Hepatocyte (in vitro differentiated cells): ENCODE results near the gene DTHD1. TPM values are rescaled to one million over a fixed set of nuclear protein-coding genes. Genes with fewer than 3 reads are reported as not detected.

Experiments used
- DNase-seq: peaks from one replicate; pipeline ENCODE4 v3.0.0-alpha.2; 2016; ENCODE audit warnings: low spot score
- H2AFZ ChIP-seq: fragments of 200-600 bp; sonication (generic); 2 replicates; pipeline ENCODE4 v1.6.0; 2016; ENCODE audit warnings: antibody characterized with exemption, mild to moderate bottlenecking
- H3K27ac ChIP-seq: fragments of 200-600 bp; sonication (generic); 2 replicates; pipeline ENCODE4 v1.5.1; 2016; ENCODE audit warnings: mild to moderate bottlenecking
- H3K27me3 ChIP-seq: fragments of 200-600 bp; sonication (generic); 2 replicates; pipeline ENCODE4 v1.6.1; 2016
- H3K36me3 ChIP-seq: fragments of 200-600 bp; sonication (generic); replicated peaks from 2 replicates; pipeline ENCODE4 v1.5.1; 2016; ENCODE audit warnings: low read depth; ENCODE audit not compliant: insufficient read depth
- H3K4me1 ChIP-seq: fragments of 200-600 bp; sonication (generic); 2 replicates; pipeline ENCODE4 v1.5.1; 2016; ENCODE audit warnings: mild to moderate bottlenecking, moderate library complexity; ENCODE audit not compliant: insufficient read depth
- H3K4me2 ChIP-seq: fragments of 200-600 bp; sonication (generic); 2 replicates; pipeline ENCODE4 v1.6.0; 2016
- H3K4me3 ChIP-seq: fragments of 200-600 bp; sonication (generic); 2 replicates; pipeline ENCODE4 v1.5.1; 2016; ENCODE audit warnings: mild to moderate bottlenecking
- H3K79me2 ChIP-seq: fragments of 200-600 bp; sonication (generic); 2 replicates; pipeline ENCODE4 v1.6.0; 2017; ENCODE audit warnings: mild to moderate bottlenecking
- H3K9me2 ChIP-seq: fragments of 200-600 bp; sonication (generic); replicated peaks from 2 replicates; pipeline ENCODE4 v1.6.0; 2017; ENCODE audit warnings: mild to moderate bottlenecking; ENCODE audit not compliant: insufficient read depth
- H3K9me3 ChIP-seq: fragments of 200-600 bp; sonication (generic); 2 replicates; pipeline ENCODE4 v1.5.1; 2016; ENCODE audit warnings: low read depth, mild to moderate bottlenecking
- H4K20me1 ChIP-seq: fragments of 200-600 bp; sonication (generic); 2 replicates; pipeline ENCODE4 v1.6.0; 2016; ENCODE audit warnings: mild to moderate bottlenecking; ENCODE audit not compliant: insufficient read depth, poor library complexity, severe bottlenecking
- CTCF ChIP-seq: fragments of 200-600 bp; sonication (generic); IDR thresholded peaks from 2 replicates; pipeline ENCODE4 v1.5.1; 2016; ENCODE audit warnings: antibody characterized with exemption, mild to moderate bottlenecking; ENCODE audit not compliant: poor library complexity
- EZH2 ChIP-seq: fragments of 200-600 bp; sonication (generic); IDR thresholded peaks from 2 replicates; pipeline ENCODE4 v1.6.1; 2016; ENCODE audit warnings: antibody characterized with exemption, mild to moderate bottlenecking, borderline replicate concordance
- EZH2phosphoT487 ChIP-seq: fragments of 200-600 bp; sonication (generic); IDR thresholded peaks from one replicate; pipeline ENCODE4 v1.6.1; 2018; ENCODE audit warnings: antibody characterized with exemption, mild to moderate bottlenecking, low read depth, moderate library complexity; ENCODE audit not compliant: unreplicated experiment, severe bottlenecking
- WGBS: methylation state at CpG from one replicate; pipeline ENCODE4 v1.1.6; 2016; ENCODE audit warnings: low lambda C conversion rate; ENCODE audit errors: missing lambda C conversion rate; 5-methylcytosine and 5-hydroxymethylcytosine counted together
- polyA plus RNA-seq: library from polyadenylated mRNA; unstranded; fragments of >200 nt; fragmentation: Nextera tagmentation; extraction: Ambion mirVana; gene quantifications from 2 replicates; pipeline ENCODE4 v1.2.1, GENCODE V29; 2016
- total RNA-seq: library from RNA; depleted of rRNA; stranded (reverse); fragments of >200 nt; gene quantifications from 2 replicates; pipeline ENCODE4 v1.2.3, GENCODE V29; 2014

Gene DTHD1
- total and polyA plus RNA-seq, 2 experiments from 2014 or later = not detected

GRCh38 chr4:36338973-36339372 is 57.6 kb downstream of the DTHD1 start:
- no peak overlapping the region for H2AFZ ChIP-seq
- no peaks in the 10 kb centered on the region for H3K4me1 ChIP-seq
- H3K79me2 ChIP-seq = no peaks in the 10 kb centered on the region
- no peaks in the 10 kb centered on the region for H3K9me2 ChIP-seq
- WGBS = 85% methylated on average over 3 of the region's 3 CpGs
- H3K4me3 ChIP-seq = no peak overlapping the region
- TF ChIP-seq EZH2 (no peak), EZH2phosphoT487 (no peak), CTCF (no peak)
- H4K20me1 ChIP-seq = no peaks in the 10 kb centered on the region
- H3K4me2 ChIP-seq = no peak overlapping the region
- no peak for DNase-seq
- no peaks in the 10 kb centered on the region for H3K9me3 ChIP-seq
- no peaks in the 10 kb centered on the region for H3K27me3 ChIP-seq
- no peak overlapping the region for H3K27ac ChIP-seq
- H3K36me3 ChIP-seq = no peaks in the 10 kb centered on the region

GRCh38 chr4:36341936-36342335 is 60.5 kb downstream of the DTHD1 start:
- H3K36me3 ChIP-seq = no peaks in the 10 kb centered on the region
- no peaks in the 10 kb centered on the region for H3K4me1 ChIP-seq
- 92% methylated on average over 6 of the region's 6 CpGs for WGBS
- no peaks in the 10 kb centered on the region for H3K9me3 ChIP-seq
- no peaks in the 10 kb centered on the region for H4K20me1 ChIP-seq
- no peak overlapping the region for H2AFZ ChIP-seq
- no peaks in the 10 kb centered on the region for H3K79me2 ChIP-seq
- no peaks in the 10 kb centered on the region for H3K9me2 ChIP-seq
- H3K4me2 ChIP-seq = no peak overlapping the region
- no peak for DNase-seq
- TF ChIP-seq EZH2phosphoT487 = no peak
- no peak for TF ChIP-seq EZH2
- TF ChIP-seq CTCF = no peak
- no peak overlapping the region for H3K27ac ChIP-seq
- H3K27me3 ChIP-seq = no peaks in the 10 kb centered on the region
- H3K4me3 ChIP-seq = no peak overlapping the region

- H3K9me3 ChIP-seq = no peaks in the 10 kb centered on the region
- H3K27me3 ChIP-seq = no peaks in the 10 kb centered on the region
- H3K4me2 ChIP-seq = no peak overlapping the region
- H4K20me1 ChIP-seq = no peaks in the 10 kb centered on the region
- H3K9me2 ChIP-seq = no peaks in the 10 kb centered on the region
- no peak overlapping the region for H3K27ac ChIP-seq
- no peak overlapping the region for H3K4me3 ChIP-seq
- no peaks in the 10 kb centered on the region for H3K4me1 ChIP-seq
- H3K79me2 ChIP-seq = no peaks in the 10 kb centered on the region
- H2AFZ ChIP-seq = no peak overlapping the region
- WGBS = 91% methylated on average over 12 of the region's 12 CpGs
- TF ChIP-seq CTCF = no peak
- TF ChIP-seq EZH2phosphoT487 = no peak
- TF ChIP-seq EZH2 = no peak
- H3K36me3 ChIP-seq = no peaks in the 10 kb centered on the region
- DNase-seq = no peak
Measured at GRCh38 chr4:36343501-36344175, 62.2 kb downstream of the DTHD1 start.
